Right lobe of liver (tissue), 4 donors: Measurements from ENCODE around the gene CTBP1.

ENCODE experiments used
- CTCF ChIP-seq, 4 donors: fragments of 200-600 bp in 3 of 4; fragments of 450-650 bp in 1 of 4; IDR thresholded peaks; one replicate each; pipeline versions ENCODE4 v1.5.1 to v1.8.0; 2016 to 2022; ENCODE audit warnings: antibody characterized with exemption in 4 of 4, mild to moderate bottlenecking in 2 of 4
- POLR2A ChIP-seq: fragments of 450-650 bp; IDR thresholded peaks from one replicate; pipeline ENCODE4 v1.6.1; 2017; ENCODE audit warnings: antibody characterized with exemption, mild to moderate bottlenecking
- donor health status: DM: no; HTN: no; CAD: no.
- donor health status: DM: no; HTN: no; CAD: no.
- donor health status: DM: no; HTN: yes; CAD: no.

GRCh38 chr4:1230971-1231636, 17.8 kb downstream of the CTBP1 start:
- TF ChIP-seq CTCF (IDR thresholded peaks at IDR 0.05), result no peak
- no peak for TF ChIP-seq POLR2A
